Measurements from ENCODE around the gene E2F2.
"Not testable (repeated sequence)": the region's sequence is repeated elsewhere in the genome, so short reads cannot be mapped to it uniquely, and the experiment has no call there.

Gene E2F2

DNA sequence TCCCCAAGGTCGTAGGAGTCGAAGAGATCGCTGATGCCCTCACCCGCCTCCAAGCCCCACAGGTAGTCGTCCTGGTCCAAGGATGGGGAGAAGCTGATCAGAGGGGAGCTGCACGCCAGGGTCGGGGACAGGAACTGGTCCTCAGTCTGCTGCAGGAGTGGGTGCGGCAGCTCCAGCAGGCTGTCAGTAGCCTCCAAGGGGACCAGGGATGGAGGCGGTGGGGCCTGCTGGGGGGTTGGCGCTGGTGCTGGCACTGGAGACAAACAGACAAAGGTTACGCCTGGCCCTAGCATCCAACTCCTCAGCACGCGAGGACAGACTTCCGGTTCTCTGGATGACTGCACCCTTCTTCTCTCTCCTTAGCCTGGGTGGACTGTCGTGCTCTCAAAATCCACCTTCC lies 21.1 kb downstream of the E2F2 start:
- DNase-seq (ENCODE audit: low spot score): no peak
- TF ChIP-seq, protein P1, sequence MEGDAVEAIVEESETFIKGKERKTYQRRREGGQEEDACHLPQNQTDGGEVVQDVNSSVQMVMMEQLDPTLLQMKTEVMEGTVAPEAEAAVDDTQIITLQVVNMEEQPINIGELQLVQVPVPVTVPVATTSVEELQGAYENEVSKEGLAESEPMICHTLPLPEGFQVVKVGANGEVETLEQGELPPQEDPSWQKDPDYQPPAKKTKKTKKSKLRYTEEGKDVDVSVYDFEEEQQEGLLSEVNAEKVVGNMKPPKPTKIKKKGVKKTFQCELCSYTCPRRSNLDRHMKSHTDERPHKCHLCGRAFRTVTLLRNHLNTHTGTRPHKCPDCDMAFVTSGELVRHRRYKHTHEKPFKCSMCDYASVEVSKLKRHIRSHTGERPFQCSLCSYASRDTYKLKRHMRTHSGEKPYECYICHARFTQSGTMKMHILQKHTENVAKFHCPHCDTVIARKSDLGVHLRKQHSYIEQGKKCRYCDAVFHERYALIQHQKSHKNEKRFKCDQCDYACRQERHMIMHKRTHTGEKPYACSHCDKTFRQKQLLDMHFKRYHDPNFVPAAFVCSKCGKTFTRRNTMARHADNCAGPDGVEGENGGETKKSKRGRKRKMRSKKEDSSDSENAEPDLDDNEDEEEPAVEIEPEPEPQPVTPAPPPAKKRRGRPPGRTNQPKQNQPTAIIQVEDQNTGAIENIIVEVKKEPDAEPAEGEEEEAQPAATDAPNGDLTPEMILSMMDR (IDR thresholded peaks at IDR 0.05; ENCODE audit: extremely low read depth, missing control alignments): no peak

DNA sequence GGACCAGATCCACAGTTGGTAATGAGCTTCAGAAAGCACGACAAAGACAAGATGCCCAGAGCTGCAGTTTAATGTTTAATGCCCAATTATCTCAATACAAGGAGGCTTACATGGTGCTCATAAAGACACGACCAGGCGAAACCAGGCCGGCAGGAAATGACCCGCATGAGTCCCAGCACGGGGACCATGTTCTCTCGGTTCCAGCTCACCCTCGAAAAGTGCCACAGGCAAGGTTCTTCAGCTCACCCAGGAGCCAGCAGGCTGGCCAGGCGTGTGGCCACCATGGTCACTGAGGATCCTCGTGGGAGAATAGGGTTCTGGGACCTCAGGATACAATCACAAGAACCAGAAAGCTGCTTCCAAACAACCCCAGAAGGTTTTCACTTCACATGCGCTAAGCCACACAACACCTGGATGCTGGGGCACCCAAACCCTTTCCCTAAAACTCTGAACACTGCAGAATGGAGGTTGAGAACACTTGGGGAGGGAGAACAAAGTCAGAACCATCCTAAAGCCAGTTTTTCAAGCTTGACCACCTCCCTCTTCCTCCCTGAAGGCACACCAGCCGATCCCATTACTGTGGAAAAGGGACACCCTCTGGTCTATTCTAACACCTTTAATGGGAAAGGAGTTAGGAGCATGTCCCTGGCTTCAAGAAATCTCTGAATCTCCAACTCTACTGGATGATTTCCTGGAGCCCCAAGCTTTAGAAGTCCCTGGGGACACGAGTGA lies 24.5 kb downstream of the E2F2 start:
- no peak for DNase-seq (ENCODE audit: low spot score)
- TF ChIP-seq, protein P1 (IDR thresholded peaks at IDR 0.05; ENCODE audit: extremely low read depth, missing control alignments): no peak

DNA sequence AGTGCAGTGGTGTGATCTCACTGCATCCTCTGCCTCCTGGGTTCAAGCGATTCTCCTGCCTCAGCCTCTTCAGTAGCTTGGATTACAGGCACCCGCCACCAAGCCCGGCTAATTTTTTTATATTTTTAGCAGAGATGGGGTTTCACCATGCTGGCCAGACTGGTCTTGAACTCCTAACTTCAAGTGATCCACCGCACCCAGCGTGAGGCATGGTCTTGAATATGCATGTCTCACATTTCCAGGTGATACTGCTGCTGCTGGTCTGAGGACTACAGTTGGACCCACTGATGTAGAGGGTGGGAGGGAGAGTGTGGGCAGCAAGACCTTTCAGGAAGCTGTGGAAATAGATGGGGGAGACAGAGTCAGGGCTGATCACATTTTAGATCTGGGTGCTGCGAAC lies 25.2 kb downstream of the E2F2 start:
- DNase-seq (ENCODE audit: low spot score): no peak
- TF ChIP-seq, protein P1 (IDR thresholded peaks at IDR 0.05; ENCODE audit: extremely low read depth, missing control alignments): no peak

DNA sequence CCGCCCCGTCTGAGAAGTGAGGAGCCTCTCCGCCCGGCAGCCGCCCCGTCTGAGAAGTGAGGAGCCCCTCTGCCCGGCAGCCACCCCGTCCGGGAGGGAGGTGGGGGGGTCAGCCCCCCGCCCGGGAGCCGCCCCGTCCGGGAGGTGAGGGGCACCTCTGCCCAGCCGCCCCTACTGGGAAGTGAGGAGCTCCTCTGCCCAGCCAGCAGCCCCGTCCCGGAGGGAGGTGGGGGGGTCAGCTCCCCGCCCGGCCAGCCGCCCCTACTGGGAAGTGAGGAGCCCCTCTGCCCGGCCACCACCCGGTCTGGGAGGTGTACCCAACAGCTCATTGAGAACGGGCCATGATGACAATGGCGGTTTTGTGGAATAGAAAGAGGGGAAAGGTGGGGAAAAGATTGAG lies 26.9 kb downstream of the E2F2 start:
- not testable (repeated sequence) for DNase-seq (ENCODE audit: low spot score)

DNA sequence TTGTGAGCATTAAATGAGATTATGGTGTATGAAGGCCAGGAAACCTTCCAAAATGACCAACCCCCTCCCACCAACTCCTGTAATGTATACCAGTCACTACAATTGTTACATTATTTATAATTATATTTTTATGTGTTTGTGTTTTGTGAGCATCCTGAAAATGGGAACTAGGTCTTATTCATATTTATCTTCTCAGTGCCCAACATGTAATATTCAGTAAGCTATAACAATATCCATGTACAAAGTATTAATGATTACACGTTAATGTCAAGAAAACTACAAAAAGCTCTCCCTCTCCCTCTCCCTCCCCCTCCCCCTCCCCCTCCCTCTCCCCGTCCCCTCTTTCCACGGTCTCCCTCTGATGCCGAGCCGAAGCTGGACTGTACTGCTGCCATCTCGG lies 28.1 kb downstream of the E2F2 start:
- no peak for DNase-seq (ENCODE audit: low spot score)
- TF ChIP-seq, protein P1 (IDR thresholded peaks at IDR 0.05; ENCODE audit: extremely low read depth, missing control alignments): no peak

DNA sequence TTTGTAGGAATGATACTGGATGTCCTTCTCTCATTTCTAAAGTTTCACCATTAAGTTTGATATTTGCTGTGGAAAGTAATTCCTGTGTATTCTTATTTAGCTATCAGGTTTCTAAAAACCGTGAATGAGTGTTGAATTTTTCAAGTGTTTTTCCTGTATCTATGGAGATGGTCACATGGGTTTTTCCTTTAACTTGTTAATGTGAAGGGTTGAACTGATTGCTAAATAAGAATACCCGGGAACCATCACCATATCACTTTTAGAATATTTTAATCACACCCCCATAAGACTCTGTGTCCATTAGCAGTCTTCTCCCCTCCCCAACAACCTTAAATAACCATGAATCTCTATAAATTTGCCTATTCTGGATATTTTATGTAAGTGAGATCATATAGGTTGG lies 30.6 kb downstream of the E2F2 start:
- no peak for DNase-seq (ENCODE audit: low spot score)
- TF ChIP-seq, protein P1 (IDR thresholded peaks at IDR 0.05; ENCODE audit: extremely low read depth, missing control alignments): no peak

DNA sequence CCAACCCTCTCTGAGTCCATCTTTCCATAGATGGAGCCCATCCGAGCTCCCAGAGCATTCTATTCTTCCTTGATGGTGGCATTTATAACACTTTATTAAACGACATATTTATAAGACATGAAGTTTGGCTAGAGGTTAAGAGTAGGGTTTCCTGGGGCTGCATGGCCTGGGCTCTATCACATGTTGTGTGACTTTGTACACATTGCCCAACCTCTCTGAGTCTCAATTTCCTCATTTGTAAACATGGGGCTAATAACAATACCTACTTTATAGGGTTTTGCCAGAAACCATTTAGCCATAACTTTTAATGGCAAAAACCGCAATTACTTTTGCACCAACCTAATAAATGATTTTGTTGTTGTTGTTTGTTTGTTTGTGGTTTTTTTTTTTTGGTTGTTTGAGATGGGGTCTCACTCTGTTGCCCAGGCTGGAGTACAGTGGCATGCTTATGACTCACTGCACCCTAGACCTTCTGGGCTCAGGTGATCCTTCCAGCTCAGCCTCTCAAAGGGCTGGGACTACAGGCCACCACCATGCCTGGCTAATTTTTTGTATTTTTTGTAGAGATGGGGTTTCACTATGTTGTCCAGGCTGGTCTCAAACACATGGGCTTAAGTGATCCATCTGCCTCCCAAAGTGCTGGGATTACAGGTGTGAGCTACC lies 33.1 kb downstream of the E2F2 start:
- TF ChIP-seq, protein P1 (IDR thresholded peaks at IDR 0.05; ENCODE audit: extremely low read depth, missing control alignments): no peak
- DNase-seq (ENCODE audit: low spot score): no peak
